ENCODE data around the gene MAP1LC3B2.

MAP1LC3B2 gene

GRCh38 chr12:116529686-116530085, 29.5 kb upstream of the MAP1LC3B2 start:
- H3K9me3 ChIP-seq (ENCODE audit: low read length), result no peaks in the 10 kb centered on the region
- no peaks in the 10 kb centered on the region for H3K36me3 ChIP-seq (ENCODE audit: insufficient read depth, low read length)
- H3K4me1 ChIP-seq (ENCODE audit: insufficient read depth, low read length), result peaks cover 20% of the 10 kb centered on the region
- H3K4me3 ChIP-seq (ENCODE audit: low read length), result no peak overlapping the region
- no peak overlapping the region for H2AFZ ChIP-seq (ENCODE audit: low read depth, low read length)
- H3K27me3 ChIP-seq (ENCODE audit: insufficient read depth, low read length), result peaks cover 2% of the 10 kb centered on the region

- H3K4me1 ChIP-seq (ENCODE audit: insufficient read depth, low read length), result peaks cover 20% of the 10 kb centered on the region
- H2AFZ ChIP-seq (ENCODE audit: low read depth, low read length), result no peak overlapping the region
- no peaks in the 10 kb centered on the region for H3K27me3 ChIP-seq (ENCODE audit: insufficient read depth, low read length)
- H3K4me3 ChIP-seq (ENCODE audit: low read length), result no peak overlapping the region
- H3K9me3 ChIP-seq (ENCODE audit: low read length), result no peaks in the 10 kb centered on the region
- H3K36me3 ChIP-seq (ENCODE audit: insufficient read depth, low read length), result no peaks in the 10 kb centered on the region
Measured at GRCh38 chr12:116532428-116532827, 26.8 kb upstream of the MAP1LC3B2 start.

- H2AFZ ChIP-seq (ENCODE audit: low read depth, low read length), result peak overlapping the region; percentile 6
- H3K27me3 ChIP-seq (ENCODE audit: insufficient read depth, low read length), result no peaks in the 10 kb centered on the region
- peak overlapping the region; percentile 50 for H3K4me3 ChIP-seq (ENCODE audit: low read length)
- no peaks in the 10 kb centered on the region for H3K9me3 ChIP-seq (ENCODE audit: low read length)
- no peaks in the 10 kb centered on the region for H3K36me3 ChIP-seq (ENCODE audit: insufficient read depth, low read length)
- peaks cover 20% of the 10 kb centered on the region for H3K4me1 ChIP-seq (ENCODE audit: insufficient read depth, low read length)
Measured at GRCh38 chr12:116532986-116533342, 26.2 kb upstream of the MAP1LC3B2 start.

GRCh38 chr12:116533343-116534251, 25.6 kb upstream of the MAP1LC3B2 start:
- H2AFZ ChIP-seq (ENCODE audit: low read depth, low read length), result peak overlapping the region; percentile 6
- no peaks in the 10 kb centered on the region for H3K36me3 ChIP-seq (ENCODE audit: insufficient read depth, low read length)
- H3K27me3 ChIP-seq (ENCODE audit: insufficient read depth, low read length), result no peaks in the 10 kb centered on the region
- H3K4me1 ChIP-seq (ENCODE audit: insufficient read depth, low read length), result peaks cover 20% of the 10 kb centered on the region
- H3K4me3 ChIP-seq (ENCODE audit: low read length), result peak overlapping the region; percentile 50
- H3K9me3 ChIP-seq (ENCODE audit: low read length), result no peaks in the 10 kb centered on the region

- Histone ChIP-seq H3K4me3 (ENCODE audit: low read length) (peak overlapping the region; percentile 50), H3K27me3 (ENCODE audit: insufficient read depth, low read length) (peaks cover 6% of the 10 kb centered on the region), H3K4me1 (ENCODE audit: insufficient read depth, low read length) (peaks cover 20% of the 10 kb centered on the region), H3K9me3 (ENCODE audit: low read length) (no peaks in the 10 kb centered on the region), H2AFZ (ENCODE audit: low read depth, low read length) (peak overlapping the region; percentile 19), H3K36me3 (ENCODE audit: insufficient read depth, low read length) (no peaks in the 10 kb centered on the region)
Measured at GRCh38 chr12:116534311-116535121, 24.7 kb upstream of the MAP1LC3B2 start.

GRCh38 chr12:116535241-116535640, 23.9 kb upstream of the MAP1LC3B2 start:
- H2AFZ ChIP-seq (ENCODE audit: low read depth, low read length), result no peak overlapping the region
- peaks cover 9% of the 10 kb centered on the region for H3K27me3 ChIP-seq (ENCODE audit: insufficient read depth, low read length)
- H3K9me3 ChIP-seq (ENCODE audit: low read length), result no peaks in the 10 kb centered on the region
- H3K4me3 ChIP-seq (ENCODE audit: low read length), result no peak overlapping the region
- H3K4me1 ChIP-seq (ENCODE audit: insufficient read depth, low read length), result peaks cover 20% of the 10 kb centered on the region
- H3K36me3 ChIP-seq (ENCODE audit: insufficient read depth, low read length), result no peaks in the 10 kb centered on the region

GRCh38 chr12:116537101-116537904, 21.9 kb upstream of the MAP1LC3B2 start:
- Histone ChIP-seq H3K4me3 (ENCODE audit: low read length) (no peak overlapping the region), H3K4me1 (ENCODE audit: insufficient read depth, low read length) (peaks cover 20% of the 10 kb centered on the region), H3K9me3 (ENCODE audit: low read length) (no peaks in the 10 kb centered on the region)

GRCh38 chr12:116538076-116538591, 21.0 kb upstream of the MAP1LC3B2 start:
- H3K4me3 ChIP-seq (ENCODE audit: low read length), result no peak overlapping the region
- no peaks in the 10 kb centered on the region for H3K9me3 ChIP-seq (ENCODE audit: low read length)
- peaks cover 14% of the 10 kb centered on the region for H3K4me1 ChIP-seq (ENCODE audit: insufficient read depth, low read length)
- peaks cover 9% of the 10 kb centered on the region for H3K27me3 ChIP-seq (ENCODE audit: insufficient read depth, low read length)
- H3K36me3 ChIP-seq (ENCODE audit: insufficient read depth, low read length), result no peaks in the 10 kb centered on the region
- H2AFZ ChIP-seq (ENCODE audit: low read depth, low read length), result no peak overlapping the region

More at GRCh38 chr12:116537101-116537904, 21.9 kb upstream of the MAP1LC3B2 start:
- Histone ChIP-seq H2AFZ (ENCODE audit: low read depth, low read length) (no peak overlapping the region), H3K36me3 (ENCODE audit: insufficient read depth, low read length) (no peaks in the 10 kb centered on the region), H3K27me3 (ENCODE audit: insufficient read depth, low read length) (peaks cover 9% of the 10 kb centered on the region)

- Histone ChIP-seq H3K4me1 (ENCODE audit: insufficient read depth, low read length) (peaks cover 9% of the 10 kb centered on the region), H3K36me3 (ENCODE audit: insufficient read depth, low read length) (no peaks in the 10 kb centered on the region), H3K9me3 (ENCODE audit: low read length) (no peaks in the 10 kb centered on the region), H3K4me3 (ENCODE audit: low read length) (no peak overlapping the region), H3K27me3 (ENCODE audit: insufficient read depth, low read length) (peaks cover 9% of the 10 kb centered on the region), H2AFZ (ENCODE audit: low read depth, low read length) (no peak overlapping the region)
Measured at GRCh38 chr12:116538682-116539305, 20.4 kb upstream of the MAP1LC3B2 start.

GRCh38 chr12:116539361-116539771, 19.8 kb upstream of the MAP1LC3B2 start:
- Histone ChIP-seq H3K4me1 (ENCODE audit: insufficient read depth, low read length) (peaks cover 3% of the 10 kb centered on the region), H3K36me3 (ENCODE audit: insufficient read depth, low read length) (no peaks in the 10 kb centered on the region), H3K9me3 (ENCODE audit: low read length) (no peaks in the 10 kb centered on the region), H3K4me3 (ENCODE audit: low read length) (no peak overlapping the region), H2AFZ (ENCODE audit: low read depth, low read length) (no peak overlapping the region), H3K27me3 (ENCODE audit: insufficient read depth, low read length) (peaks cover 9% of the 10 kb centered on the region)

GRCh38 chr12:116539905-116540482, 19.2 kb upstream of the MAP1LC3B2 start:
- H3K36me3 ChIP-seq (ENCODE audit: insufficient read depth, low read length), result no peaks in the 10 kb centered on the region
- peaks cover 9% of the 10 kb centered on the region for H3K27me3 ChIP-seq (ENCODE audit: insufficient read depth, low read length)
- H2AFZ ChIP-seq (ENCODE audit: low read depth, low read length), result no peak overlapping the region
- H3K9me3 ChIP-seq (ENCODE audit: low read length), result no peaks in the 10 kb centered on the region
- H3K4me1 ChIP-seq (ENCODE audit: insufficient read depth, low read length), result no peaks in the 10 kb centered on the region
- H3K4me3 ChIP-seq (ENCODE audit: low read length), result no peak overlapping the region

GRCh38 chr12:116540622-116541152, 18.5 kb upstream of the MAP1LC3B2 start:
- H3K36me3 ChIP-seq (ENCODE audit: insufficient read depth, low read length), result no peaks in the 10 kb centered on the region
- H3K27me3 ChIP-seq (ENCODE audit: insufficient read depth, low read length), result peaks cover 9% of the 10 kb centered on the region
- no peak overlapping the region for H2AFZ ChIP-seq (ENCODE audit: low read depth, low read length)
- H3K9me3 ChIP-seq (ENCODE audit: low read length), result no peaks in the 10 kb centered on the region
- no peaks in the 10 kb centered on the region for H3K4me1 ChIP-seq (ENCODE audit: insufficient read depth, low read length)
- H3K4me3 ChIP-seq (ENCODE audit: low read length), result no peak overlapping the region
